SK-N-SH (cell line): ENCODE data around the gene MAP1LC3B. TPM values are rescaled to one million over a fixed set of nuclear protein-coding genes. Genes with fewer than 3 reads are reported as not detected.

Experiments
- CTCF ChIA-PET: fragments of 300-600, 350-600 bp; formaldehyde crosslinking; extraction: SDS; loops from one replicate; lab custom pipeline; 2021; lab: Yijun Ruan, JAX
- POLR2A ChIA-PET: fragments of 350-600 bp; sonication (Branson Sonifier 250); formaldehyde crosslinking; extraction: SDS; loops from one replicate; lab custom pipeline; 2020; ENCODE audit warnings: antibody characterized with exemption, inconsistent platforms; lab: Yijun Ruan, JAX
- DNase-seq: peaks from one replicate; pipeline ENCODE4 v3.0.0; 2012
- H2AFZ ChIP-seq: fragments of 200-600 bp; sonication (generic); 2 replicates; pipeline ENCODE4 v1.8.1; 2016; ENCODE audit warnings: antibody characterized with exemption, mild to moderate bottlenecking, low read depth
- H3F3A ChIP-seq: fragments of 200-600 bp; sonication (generic); replicated peaks from 2 replicates; pipeline ENCODE3; 2016; ENCODE audit warnings: antibody characterized with exemption, mild to moderate bottlenecking; ENCODE audit not compliant: insufficient read depth
- H3K27ac ChIP-seq, 2 experiments: fragments of 200-500 bp in 1 of 2; fragments of 200-600 bp in 1 of 2; sonication (Bioruptor generic) in 1 of 2; sonication (generic), shearing (Covaris generic) in 1 of 2; 2 replicates each; pipeline versions ENCODE4 v1.5.1 to v1.6.1; 2014 to 2016; ENCODE audit warnings: low read depth in 2 of 2, inconsistent platforms in 1 of 2, low read length in 1 of 2, mild to moderate bottlenecking in 1 of 2, mixed read lengths in 1 of 2
- H3K27me3 ChIP-seq: fragments of 200-600 bp; sonication (generic), shearing (Covaris generic); 2 replicates; pipeline ENCODE4 v1.6.1; 2016; ENCODE audit warnings: mixed run types; ENCODE audit not compliant: insufficient read depth
- H3K36me3 ChIP-seq, 2 experiments: fragments of 200-500 bp in 1 of 2; fragments of 200-600 bp in 1 of 2; sonication (Bioruptor generic) in 1 of 2; sonication (generic) in 1 of 2; replicated peaks in 1 of 2; 2 replicates each; pipeline versions ENCODE3 to v1.5.1; 2014 to 2016; ENCODE audit warnings: low read length in 1 of 2, mild to moderate bottlenecking in 1 of 2; ENCODE audit not compliant: insufficient read depth in 2 of 2, control insufficient read depth in 1 of 2
- H3K4me1 ChIP-seq, 2 experiments: fragments of 200-500 bp in 1 of 2; fragments of 200-600 bp in 1 of 2; sonication (Bioruptor generic) in 1 of 2; sonication (generic), shearing (Covaris generic) in 1 of 2; 2 replicates each; pipeline versions ENCODE4 v1.5.1 to v1.6.1; 2014 to 2016; ENCODE audit warnings: low read depth in 1 of 2, low read length in 1 of 2, mixed run types in 1 of 2; ENCODE audit not compliant: insufficient read depth in 2 of 2, control insufficient read depth in 1 of 2
- H3K4me2 ChIP-seq: fragments of 200-600 bp; sonication (generic), shearing (Covaris generic); 2 replicates; pipeline ENCODE4 v1.6.1; 2017; ENCODE audit warnings: mixed run types
- H3K4me3 ChIP-seq, 2 experiments: fragments of 200-500 bp in 1 of 2; fragments of 200-600 bp in 1 of 2; sonication (Bioruptor generic) in 1 of 2; sonication (generic), shearing (Covaris generic) in 1 of 2; 2 replicates each; pipeline versions ENCODE4 v1.5.1 to v1.8.1; 2014 to 2016; ENCODE audit warnings: low read depth in 2 of 2, inconsistent platforms in 1 of 2, low read length in 1 of 2, mild to moderate bottlenecking in 1 of 2, mixed read lengths in 1 of 2, moderate library complexity in 1 of 2
- H3K79me2 ChIP-seq: fragments of 200-600 bp; sonication (generic); 2 replicates; pipeline ENCODE4 v1.8.1; 2017; ENCODE audit warnings: mild to moderate bottlenecking; ENCODE audit not compliant: insufficient read depth
- H3K9ac ChIP-seq: fragments of 200-600 bp; sonication (generic); 2 replicates; pipeline ENCODE4 v1.6.1; 2017; ENCODE audit warnings: mixed run types
- H3K9me2 ChIP-seq: fragments of 200-600 bp; sonication (generic); 2 replicates; pipeline ENCODE4 v1.6.1; 2017; ENCODE audit warnings: mixed run types
- H3K9me3 ChIP-seq: fragments of 200-600 bp; sonication (generic); 2 replicates; pipeline ENCODE4 v1.6.1; 2017; ENCODE audit warnings: mixed run types, mild to moderate bottlenecking, moderate library complexity
- H4K20me1 ChIP-seq: fragments of 200-600 bp; sonication (generic); 2 replicates; pipeline ENCODE4 v1.6.1; 2017; ENCODE audit warnings: mild to moderate bottlenecking, mixed run types; ENCODE audit not compliant: insufficient read depth
- CHD2 ChIP-seq: fragments of 150-350 bp; IDR thresholded peaks from 2 replicates; pipeline ENCODE4 v1.6.1; 2018; ENCODE audit warnings: low read length; ENCODE audit not compliant: partially characterized antibody
- FOSL2 ChIP-seq: IDR thresholded peaks from 2 replicates; pipeline ENCODE4 v1.4.0; 2012; ENCODE audit warnings: low read depth, mild to moderate bottlenecking, moderate library complexity, borderline replicate concordance
- GABPA ChIP-seq: IDR thresholded peaks from 2 replicates; pipeline ENCODE4 v1.4.0; 2012; ENCODE audit warnings: low read depth, mild to moderate bottlenecking
- GATA2 ChIP-seq: sonication (generic); formaldehyde crosslinking; IDR thresholded peaks from 2 replicates; pipeline ENCODE4 v1.5.0; 2020; ENCODE audit warnings: mild to moderate bottlenecking, missing genetic modification reagents
- JUND ChIP-seq: IDR thresholded peaks from 2 replicates; pipeline ENCODE4 v1.4.0; 2012
- MEF2A ChIP-seq: IDR thresholded peaks from 2 replicates; pipeline ENCODE4 v1.4.0; 2012; ENCODE audit warnings: low read depth, borderline replicate concordance
- MXI1 ChIP-seq: IDR thresholded peaks from 2 replicates; pipeline ENCODE4 v1.6.1; 2012; ENCODE audit warnings: mild to moderate bottlenecking, low read depth, low read length, improper control_type of control experiment
- NFIC ChIP-seq: IDR thresholded peaks from 2 replicates; pipeline ENCODE4 v1.4.0; 2012; ENCODE audit warnings: borderline replicate concordance
- POLR2AphosphoS5 ChIP-seq: IDR thresholded peaks from 2 replicates; pipeline ENCODE4 v1.6.1; 2012; ENCODE audit warnings: low read depth, low read length
- RAD21 ChIP-seq: IDR thresholded peaks from 2 replicates; pipeline ENCODE4 v1.6.1; 2012; ENCODE audit warnings: mild to moderate bottlenecking, low read length
- RXRA ChIP-seq: IDR thresholded peaks from 2 replicates; pipeline ENCODE4 v1.4.0; 2012; ENCODE audit warnings: low read depth, mild to moderate bottlenecking, borderline replicate concordance
- SIN3A ChIP-seq: IDR thresholded peaks from 2 replicates; pipeline ENCODE4 v1.6.1; 2012; ENCODE audit warnings: low read depth, mild to moderate bottlenecking, low read length, moderate library complexity, borderline replicate concordance
- SMC3 ChIP-seq: IDR thresholded peaks from 2 replicates; pipeline ENCODE4 v1.6.1; 2012; ENCODE audit warnings: low read depth, low read length, improper control_type of control experiment
- TAF1 ChIP-seq: IDR thresholded peaks from 2 replicates; pipeline ENCODE4 v1.6.1; 2012; ENCODE audit warnings: low read depth, mild to moderate bottlenecking, low read length, moderate library complexity, borderline replicate concordance
- TCF12 ChIP-seq: IDR thresholded peaks from 2 replicates; pipeline ENCODE4 v1.4.0; 2012
- YY1 ChIP-seq: IDR thresholded peaks from 2 replicates; pipeline ENCODE4 v1.4.0; 2012; ENCODE audit warnings: low read depth, mild to moderate bottlenecking
- WGBS: methylation state at CpG from one replicate; pipeline ENCODE4 v1.1.6; 2017; ENCODE audit warnings: low lambda C conversion rate; 5-methylcytosine and 5-hydroxymethylcytosine counted together
- polyA plus RNA-seq, 3 experiments: library from polyadenylated mRNA; depleted of rRNA; stranded (reverse); fragments of >200 nt; gene quantifications; 2 replicates each; pipeline ENCODE4 v1.2.3, GENCODE V29; 2012
- TF ChIP-seq, protein P1 (sequence below): fragments of 200-600 bp; sonication (generic); IDR thresholded peaks from 2 replicates; pipeline ENCODE4 v1.6.1; 2017; ENCODE audit warnings: antibody characterized with exemption, mild to moderate bottlenecking, moderate library complexity
- TF ChIP-seq, protein P2 (sequence below): IDR thresholded peaks from 2 replicates; pipeline ENCODE4 v1.4.0; 2012; ENCODE audit warnings: low read depth
- TF ChIP-seq, protein P3 (sequence below): fragments of 150-350 bp; IDR thresholded peaks from 2 replicates; pipeline ENCODE4 v1.6.1; 2016; ENCODE audit warnings: mild to moderate bottlenecking, low read depth, low read length
- TF ChIP-seq, protein P4 (sequence below): IDR thresholded peaks from 2 replicates; pipeline ENCODE4 v1.4.0; 2012; ENCODE audit warnings: low read depth, borderline replicate concordance
- TF ChIP-seq, protein P5 (sequence below): IDR thresholded peaks from 2 replicates; pipeline ENCODE4 v1.6.1; 2012; ENCODE audit warnings: mild to moderate bottlenecking, low read depth, low read length, moderate library complexity
- TF ChIP-seq, protein P6 (sequence below): IDR thresholded peaks from 2 replicates; pipeline ENCODE4 v1.4.0; 2012; ENCODE audit warnings: low read depth, borderline replicate concordance

Gene MAP1LC3B
- polyA plus RNA-seq, 1 of the 3 experiments (the other 2 are of a cell fraction): 33.7 TPM

DNA sequence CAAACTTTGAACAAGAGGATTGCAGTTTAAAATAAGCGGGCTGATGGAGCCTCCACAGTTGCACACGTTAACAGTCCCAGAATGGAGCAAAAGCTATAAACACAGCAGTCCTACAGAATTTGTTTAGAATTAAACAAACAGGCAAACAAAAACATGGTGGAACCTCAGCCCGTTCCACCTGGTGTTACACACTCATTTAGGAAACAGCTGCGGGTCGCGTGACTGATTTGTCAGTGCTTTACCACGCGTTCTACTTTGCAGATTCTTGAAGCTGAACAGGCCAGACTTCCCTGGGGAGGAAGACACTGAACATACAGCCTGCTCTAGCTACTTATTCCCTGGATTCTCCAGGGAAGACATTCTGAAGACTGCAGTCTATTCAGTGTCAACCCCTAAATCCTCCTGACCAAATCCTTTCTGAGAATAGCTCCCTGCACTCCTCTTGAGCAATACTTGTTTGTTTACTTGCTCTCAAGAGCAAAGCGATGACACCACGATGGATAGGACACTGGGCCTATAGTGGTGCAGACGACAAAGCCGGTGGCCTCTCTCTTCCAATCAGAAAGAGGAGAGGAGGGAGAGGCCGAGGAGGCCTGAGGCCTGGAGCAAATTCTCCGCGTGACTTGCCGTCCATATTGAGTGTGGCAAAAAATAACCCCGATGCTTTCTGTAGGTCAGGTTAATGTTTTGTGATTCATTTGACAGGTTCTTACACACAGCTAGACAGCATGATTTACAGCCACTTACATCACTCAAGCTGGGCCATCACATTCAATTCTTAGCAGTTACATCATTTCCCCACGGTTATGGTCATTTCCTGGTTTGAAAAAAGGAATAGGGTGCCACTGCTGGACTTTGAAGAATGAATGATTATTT is 4.0 kb upstream of the MAP1LC3B start:
- peaks cover 10 to 17% of the 10 kb centered on the region in 2 experiments for H3K4me1 ChIP-seq
- H3K9me2 ChIP-seq: no peaks in the 10 kb centered on the region
- H3K4me2 ChIP-seq: peak overlapping the region; percentile 60
- no peaks in the 10 kb centered on the region for H3K36me3 ChIP-seq
- peaks cover 12% of the 10 kb centered on the region for H3K79me2 ChIP-seq
- H3K4me3 ChIP-seq: peak overlapping the region in 1 of 2 experiments; percentile 23; a peak in 1 of 4 replicates
- peak overlapping the region; percentile 80 to 88 for H3K27ac ChIP-seq
- ChIA-PET CTCF (interaction anchor here (1.3 to 2.7 kb wide), 4 partner anchors 63 to 391 kb away, joined by 3 to 8 read pairs (median 4); no protein-coding TSS in a partner anchor), POLR2A (interaction anchor here (1.0 to 1.7 kb wide), 2 partner anchors 25 to 71 kb away, joined by 3 to 6 read pairs; partner anchors contain the start of gene C16orf95)
- peak; percentile 88 for DNase-seq
- H4K20me1 ChIP-seq: peaks cover 5% of the 10 kb centered on the region; the same call in 1 of the 2 replicates
- peaks cover 22% of the 10 kb centered on the region for H3F3A ChIP-seq
- H3K9me3 ChIP-seq: no peaks in the 10 kb centered on the region
- WGBS: 34% methylated on average over 18 of the region's 18 CpGs
- peak overlapping the region; percentile 80 for H2AFZ ChIP-seq
- no peaks in the 10 kb centered on the region for H3K27me3 ChIP-seq
- peak overlapping the region; percentile 42; the same call in 1 of the 2 replicates for H3K9ac ChIP-seq
- no peak for TF ChIP-seq NFIC
- TF ChIP-seq SMC3: no peak
- TF ChIP-seq, protein P1, sequence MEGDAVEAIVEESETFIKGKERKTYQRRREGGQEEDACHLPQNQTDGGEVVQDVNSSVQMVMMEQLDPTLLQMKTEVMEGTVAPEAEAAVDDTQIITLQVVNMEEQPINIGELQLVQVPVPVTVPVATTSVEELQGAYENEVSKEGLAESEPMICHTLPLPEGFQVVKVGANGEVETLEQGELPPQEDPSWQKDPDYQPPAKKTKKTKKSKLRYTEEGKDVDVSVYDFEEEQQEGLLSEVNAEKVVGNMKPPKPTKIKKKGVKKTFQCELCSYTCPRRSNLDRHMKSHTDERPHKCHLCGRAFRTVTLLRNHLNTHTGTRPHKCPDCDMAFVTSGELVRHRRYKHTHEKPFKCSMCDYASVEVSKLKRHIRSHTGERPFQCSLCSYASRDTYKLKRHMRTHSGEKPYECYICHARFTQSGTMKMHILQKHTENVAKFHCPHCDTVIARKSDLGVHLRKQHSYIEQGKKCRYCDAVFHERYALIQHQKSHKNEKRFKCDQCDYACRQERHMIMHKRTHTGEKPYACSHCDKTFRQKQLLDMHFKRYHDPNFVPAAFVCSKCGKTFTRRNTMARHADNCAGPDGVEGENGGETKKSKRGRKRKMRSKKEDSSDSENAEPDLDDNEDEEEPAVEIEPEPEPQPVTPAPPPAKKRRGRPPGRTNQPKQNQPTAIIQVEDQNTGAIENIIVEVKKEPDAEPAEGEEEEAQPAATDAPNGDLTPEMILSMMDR: no peak
- TF ChIP-seq, protein P2, sequence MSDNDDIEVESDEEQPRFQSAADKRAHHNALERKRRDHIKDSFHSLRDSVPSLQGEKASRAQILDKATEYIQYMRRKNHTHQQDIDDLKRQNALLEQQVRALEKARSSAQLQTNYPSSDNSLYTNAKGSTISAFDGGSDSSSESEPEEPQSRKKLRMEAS: peak; percentile 84
- TF ChIP-seq SIN3A: 0 out of 2 replicates have a peak, but pooled peaks have one; percentile 65
- peak; percentile 48; the same call in 1 of the 2 replicates for TF ChIP-seq POLR2AphosphoS5
- TF ChIP-seq, protein P3, sequence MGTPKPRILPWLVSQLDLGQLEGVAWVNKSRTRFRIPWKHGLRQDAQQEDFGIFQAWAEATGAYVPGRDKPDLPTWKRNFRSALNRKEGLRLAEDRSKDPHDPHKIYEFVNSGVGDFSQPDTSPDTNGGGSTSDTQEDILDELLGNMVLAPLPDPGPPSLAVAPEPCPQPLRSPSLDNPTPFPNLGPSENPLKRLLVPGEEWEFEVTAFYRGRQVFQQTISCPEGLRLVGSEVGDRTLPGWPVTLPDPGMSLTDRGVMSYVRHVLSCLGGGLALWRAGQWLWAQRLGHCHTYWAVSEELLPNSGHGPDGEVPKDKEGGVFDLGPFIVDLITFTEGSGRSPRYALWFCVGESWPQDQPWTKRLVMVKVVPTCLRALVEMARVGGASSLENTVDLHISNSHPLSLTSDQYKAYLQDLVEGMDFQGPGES: peak; percentile 72
- TF ChIP-seq RXRA: no peak
- TF ChIP-seq, protein P4, sequence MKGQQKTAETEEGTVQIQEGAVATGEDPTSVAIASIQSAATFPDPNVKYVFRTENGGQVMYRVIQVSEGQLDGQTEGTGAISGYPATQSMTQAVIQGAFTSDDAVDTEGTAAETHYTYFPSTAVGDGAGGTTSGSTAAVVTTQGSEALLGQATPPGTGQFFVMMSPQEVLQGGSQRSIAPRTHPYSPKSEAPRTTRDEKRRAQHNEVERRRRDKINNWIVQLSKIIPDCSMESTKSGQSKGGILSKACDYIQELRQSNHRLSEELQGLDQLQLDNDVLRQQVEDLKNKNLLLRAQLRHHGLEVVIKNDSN: peak; percentile 84
- no peak for TF ChIP-seq FOSL2
- TF ChIP-seq TCF12: peak; percentile 57; the same call in 1 of the 2 replicates
- peak; percentile 44 for TF ChIP-seq TAF1
- no peak for TF ChIP-seq GATA2 (CRISPR knock-in tag)
- TF ChIP-seq, protein P5, sequence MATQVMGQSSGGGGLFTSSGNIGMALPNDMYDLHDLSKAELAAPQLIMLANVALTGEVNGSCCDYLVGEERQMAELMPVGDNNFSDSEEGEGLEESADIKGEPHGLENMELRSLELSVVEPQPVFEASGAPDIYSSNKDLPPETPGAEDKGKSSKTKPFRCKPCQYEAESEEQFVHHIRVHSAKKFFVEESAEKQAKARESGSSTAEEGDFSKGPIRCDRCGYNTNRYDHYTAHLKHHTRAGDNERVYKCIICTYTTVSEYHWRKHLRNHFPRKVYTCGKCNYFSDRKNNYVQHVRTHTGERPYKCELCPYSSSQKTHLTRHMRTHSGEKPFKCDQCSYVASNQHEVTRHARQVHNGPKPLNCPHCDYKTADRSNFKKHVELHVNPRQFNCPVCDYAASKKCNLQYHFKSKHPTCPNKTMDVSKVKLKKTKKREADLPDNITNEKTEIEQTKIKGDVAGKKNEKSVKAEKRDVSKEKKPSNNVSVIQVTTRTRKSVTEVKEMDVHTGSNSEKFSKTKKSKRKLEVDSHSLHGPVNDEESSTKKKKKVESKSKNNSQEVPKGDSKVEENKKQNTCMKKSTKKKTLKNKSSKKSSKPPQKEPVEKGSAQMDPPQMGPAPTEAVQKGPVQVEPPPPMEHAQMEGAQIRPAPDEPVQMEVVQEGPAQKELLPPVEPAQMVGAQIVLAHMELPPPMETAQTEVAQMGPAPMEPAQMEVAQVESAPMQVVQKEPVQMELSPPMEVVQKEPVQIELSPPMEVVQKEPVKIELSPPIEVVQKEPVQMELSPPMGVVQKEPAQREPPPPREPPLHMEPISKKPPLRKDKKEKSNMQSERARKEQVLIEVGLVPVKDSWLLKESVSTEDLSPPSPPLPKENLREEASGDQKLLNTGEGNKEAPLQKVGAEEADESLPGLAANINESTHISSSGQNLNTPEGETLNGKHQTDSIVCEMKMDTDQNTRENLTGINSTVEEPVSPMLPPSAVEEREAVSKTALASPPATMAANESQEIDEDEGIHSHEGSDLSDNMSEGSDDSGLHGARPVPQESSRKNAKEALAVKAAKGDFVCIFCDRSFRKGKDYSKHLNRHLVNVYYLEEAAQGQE: no peak
- 0 out of 2 replicates have a peak, but pooled peaks have one; percentile 33 for TF ChIP-seq JUND
- TF ChIP-seq GABPA: peak; percentile 49; the same call in 1 of the 2 replicates
- TF ChIP-seq, protein P6, sequence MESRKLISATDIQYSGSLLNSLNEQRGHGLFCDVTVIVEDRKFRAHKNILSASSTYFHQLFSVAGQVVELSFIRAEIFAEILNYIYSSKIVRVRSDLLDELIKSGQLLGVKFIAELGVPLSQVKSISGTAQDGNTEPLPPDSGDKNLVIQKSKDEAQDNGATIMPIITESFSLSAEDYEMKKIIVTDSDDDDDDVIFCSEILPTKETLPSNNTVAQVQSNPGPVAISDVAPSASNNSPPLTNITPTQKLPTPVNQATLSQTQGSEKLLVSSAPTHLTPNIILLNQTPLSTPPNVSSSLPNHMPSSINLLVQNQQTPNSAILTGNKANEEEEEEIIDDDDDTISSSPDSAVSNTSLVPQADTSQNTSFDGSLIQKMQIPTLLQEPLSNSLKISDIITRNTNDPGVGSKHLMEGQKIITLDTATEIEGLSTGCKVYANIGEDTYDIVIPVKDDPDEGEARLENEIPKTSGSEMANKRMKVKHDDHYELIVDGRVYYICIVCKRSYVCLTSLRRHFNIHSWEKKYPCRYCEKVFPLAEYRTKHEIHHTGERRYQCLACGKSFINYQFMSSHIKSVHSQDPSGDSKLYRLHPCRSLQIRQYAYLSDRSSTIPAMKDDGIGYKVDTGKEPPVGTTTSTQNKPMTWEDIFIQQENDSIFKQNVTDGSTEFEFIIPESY: no peak
- TF ChIP-seq MXI1: peak; percentile 84
- peak; percentile 98 for TF ChIP-seq YY1
- peak; percentile 91 for TF ChIP-seq CHD2
- TF ChIP-seq MEF2A: no peak
- no peak for TF ChIP-seq RAD21
